T follicular helper cell (primary cell): ENCODE results near the gene MAGI1.

Experiments used
- DNase-seq: peaks from one replicate; pipeline ENCODE4 v3.0.0-alpha.2; 2020; ENCODE audit warnings: low read depth

The MAGI1 gene

DNA sequence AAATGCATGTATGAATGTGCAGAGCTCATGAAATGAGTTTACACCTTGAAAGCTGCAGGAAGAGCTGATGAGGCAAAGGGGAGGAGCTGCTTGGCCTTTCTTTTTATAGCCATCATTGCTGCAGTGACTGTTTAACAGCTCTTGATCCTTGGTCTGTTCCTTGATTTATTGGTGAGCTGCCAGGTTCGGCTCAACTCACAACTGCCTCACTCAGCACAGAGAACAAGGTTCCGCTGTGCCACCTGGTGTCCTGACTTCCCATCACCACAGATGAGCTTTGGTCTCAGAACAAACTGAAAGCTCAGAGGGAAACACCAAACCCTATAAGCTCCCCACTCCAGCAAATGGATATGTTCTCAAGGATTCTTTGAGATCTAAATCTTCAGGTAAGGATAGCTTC lies 626.1 kb downstream of the MAGI1 start:
- DNase-seq = no peak

- no peak for DNase-seq
These were observed 627.4 kb downstream of the MAGI1 start for GRCh38 chr3:65411367-65411766.

GRCh38 chr3:65409176-65409569 lies 629.5 kb downstream of the MAGI1 start:
- no peak for DNase-seq

DNA sequence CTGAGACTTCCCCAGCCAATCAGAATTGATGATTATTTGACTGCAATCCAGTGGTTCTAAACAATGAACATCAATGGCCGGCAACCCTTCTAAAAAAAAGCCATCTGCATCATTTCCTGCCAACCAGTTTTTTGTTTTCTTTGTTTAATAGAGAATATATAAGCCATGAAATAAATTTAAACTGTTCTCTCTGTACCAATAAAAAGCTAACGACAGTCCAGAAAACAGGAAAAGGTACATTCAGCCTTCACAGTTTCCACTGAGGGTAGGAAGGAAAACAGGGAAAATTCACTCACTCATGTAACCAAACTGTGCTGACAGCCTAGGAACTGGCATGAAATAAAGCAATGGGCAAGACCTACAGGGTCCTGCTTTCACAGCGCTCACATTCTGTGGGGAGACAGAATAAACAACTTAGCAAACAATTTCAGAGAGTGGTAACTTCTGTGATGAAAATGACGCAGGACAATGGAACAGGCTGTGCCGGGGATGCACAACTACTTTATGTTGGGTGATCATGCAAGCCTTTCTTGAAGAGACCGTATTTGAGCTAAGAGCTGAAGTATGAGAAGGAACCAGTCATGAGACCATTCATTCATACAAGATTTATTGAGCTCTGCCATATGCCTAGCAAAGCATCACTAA lies 630.1 kb downstream of the MAGI1 start:
- DNase-seq = no peak

GRCh38 chr3:65406470-65406869 lies 632.2 kb downstream of the MAGI1 start:
- no peak for DNase-seq

DNA sequence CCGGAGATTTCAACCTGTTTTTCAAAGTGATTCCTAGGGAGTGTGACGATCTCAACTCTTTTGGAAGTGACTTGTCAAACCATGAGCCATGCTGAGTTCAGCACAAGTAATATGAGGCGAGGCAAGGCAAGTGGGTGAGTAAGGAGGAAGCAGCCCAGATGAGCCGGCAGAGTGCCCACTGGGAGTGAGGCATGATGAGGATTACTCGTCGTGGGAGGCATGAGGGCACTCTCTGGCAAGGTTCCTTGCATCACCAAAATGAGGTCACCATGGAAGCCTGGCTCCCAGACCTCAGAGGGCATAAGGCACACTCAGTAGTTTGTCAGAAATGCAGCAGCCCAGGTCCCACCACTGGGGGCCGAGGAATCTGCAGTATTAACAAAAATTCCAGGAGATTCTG lies 636.1 kb downstream of the MAGI1 start:
- DNase-seq = no peak

- no peak for DNase-seq
These were observed 637.1 kb downstream of the MAGI1 start for GRCh38 chr3:65401359-65402305.

DNA sequence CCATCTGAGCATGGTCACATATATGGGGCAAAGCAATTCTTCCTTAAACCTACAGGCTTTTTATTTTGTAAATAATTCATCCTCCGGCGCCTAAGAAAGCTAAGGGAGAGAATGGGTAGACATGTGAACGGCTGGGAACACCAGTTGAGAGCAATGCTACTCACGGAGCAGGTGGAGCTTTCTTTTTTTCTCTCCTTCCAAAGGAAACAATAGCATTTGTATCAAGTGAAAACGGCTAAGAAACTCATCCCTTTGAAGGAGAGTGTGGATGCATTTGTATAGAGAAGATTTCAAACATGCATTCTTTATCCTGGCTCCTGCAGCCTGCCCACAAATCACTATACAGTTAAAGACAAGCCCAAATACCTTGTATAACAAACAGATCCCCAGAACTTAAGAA lies 637.8 kb downstream of the MAGI1 start:
- no peak for DNase-seq

- DNase-seq = no peak
These were observed 639.8 kb downstream of the MAGI1 start for GRCh38 chr3:65398953-65399352.

DNA sequence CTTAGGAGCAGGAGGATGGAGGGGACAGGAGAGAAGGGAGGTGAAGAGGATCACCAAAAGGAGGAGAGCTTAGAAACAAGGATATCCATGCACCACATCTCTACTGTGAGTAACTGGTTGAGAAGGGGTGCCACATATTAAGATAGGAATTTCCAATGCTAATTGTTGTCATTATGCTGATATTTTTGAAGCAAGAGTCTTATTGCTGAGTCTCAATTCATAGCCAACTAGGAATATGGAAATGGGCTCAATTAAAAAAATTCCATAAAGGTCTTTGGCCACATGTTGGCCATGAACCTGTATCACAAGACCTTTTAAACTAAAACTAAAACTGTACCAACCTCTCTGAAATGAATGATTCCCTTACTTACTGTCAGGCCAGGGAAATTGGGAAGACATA lies 642.6 kb downstream of the MAGI1 start:
- no peak for DNase-seq

- no peak for DNase-seq
These were observed 647.6 kb downstream of the MAGI1 start for GRCh38 chr3:65391068-65391467.

DNA sequence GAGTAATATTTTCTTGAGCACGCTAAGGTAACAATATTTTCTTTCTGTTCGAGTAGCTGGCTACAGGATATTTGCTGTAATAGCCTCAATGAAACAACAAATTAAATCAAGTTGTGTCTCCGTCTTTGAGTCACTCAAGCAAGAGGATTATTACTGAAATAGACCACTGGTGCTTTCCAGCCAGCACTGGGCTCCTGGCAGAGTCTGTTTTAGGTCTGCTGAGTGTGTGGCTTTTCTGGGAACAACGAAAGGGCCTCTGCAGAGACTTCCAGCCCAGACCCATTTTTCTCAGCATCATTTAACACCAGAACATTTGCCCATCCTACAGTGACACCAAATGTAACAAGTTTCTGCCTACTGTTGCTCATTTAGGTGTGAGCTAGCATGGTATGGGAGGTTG lies 652.9 kb downstream of the MAGI1 start:
- DNase-seq = no peak

DNA sequence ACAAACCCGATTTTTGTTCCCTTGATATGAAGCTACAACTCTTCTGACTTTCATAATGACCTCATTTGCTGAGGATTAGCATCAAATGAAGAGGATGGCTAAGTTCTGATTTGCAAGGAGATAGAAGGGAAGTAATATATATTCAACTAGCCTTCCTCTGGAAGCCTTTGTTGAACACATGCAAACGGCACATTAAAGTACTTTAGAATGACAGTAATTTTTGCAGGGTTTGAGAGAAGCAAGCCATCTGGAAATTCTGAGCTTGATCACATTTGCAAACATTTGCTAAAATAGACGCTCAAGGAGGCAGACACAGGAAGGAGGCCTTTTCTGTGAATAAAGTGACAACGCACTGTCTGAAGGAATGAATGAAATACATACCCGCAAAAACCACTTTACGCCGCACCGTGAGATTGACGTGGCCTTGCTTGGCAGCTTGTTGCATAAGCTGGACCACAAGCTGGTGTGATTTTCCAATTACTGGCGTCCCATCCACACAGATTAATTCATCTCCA lies 657.2 kb downstream of the MAGI1 start:
- no peak for DNase-seq

- no peak for DNase-seq
These were observed 659.5 kb downstream of the MAGI1 start for GRCh38 chr3:65379223-65379622.

- no peak for DNase-seq
These were observed 661.1 kb downstream of the MAGI1 start for GRCh38 chr3:65377637-65378036.

GRCh38 chr3:65376426-65376825 lies 662.3 kb downstream of the MAGI1 start:
- DNase-seq = no peak

DNA sequence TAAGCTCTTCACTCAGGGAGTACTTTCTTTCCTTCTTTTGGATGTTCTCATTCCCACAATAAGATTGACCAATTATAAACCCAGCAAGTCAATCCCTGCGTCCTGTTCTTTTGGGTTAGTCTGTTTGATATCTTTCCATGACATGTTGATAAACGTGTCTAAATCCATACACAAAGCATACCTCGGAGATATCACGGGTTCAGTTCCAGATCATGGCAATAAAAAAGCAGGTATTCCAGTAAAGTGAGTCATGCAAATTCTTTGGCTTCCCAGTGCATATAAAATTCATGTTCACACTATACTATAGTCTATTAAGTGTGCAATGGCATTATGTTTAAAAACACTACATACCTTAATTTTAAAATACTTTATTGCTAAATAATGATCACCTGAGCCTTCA lies 667.7 kb downstream of the MAGI1 start:
- DNase-seq = no peak

DNA sequence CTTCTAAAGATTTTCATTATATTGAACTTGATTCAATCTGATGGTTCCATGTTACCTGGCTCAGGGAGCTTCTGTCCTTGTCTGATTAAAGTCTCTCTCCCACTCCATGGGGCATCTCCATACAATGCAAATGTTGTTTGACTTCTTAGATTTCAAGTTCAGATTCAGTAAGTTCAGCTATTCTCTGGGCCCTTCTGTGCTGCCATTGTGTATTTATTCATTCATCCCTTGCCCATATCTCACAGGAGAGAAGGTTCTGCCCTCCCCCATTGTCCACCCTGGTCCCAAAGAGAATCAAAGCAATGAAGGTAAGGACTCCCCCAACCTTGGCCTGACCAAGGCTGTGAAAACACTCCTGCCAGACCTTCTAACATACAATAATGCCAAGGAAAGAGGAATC lies 669.9 kb downstream of the MAGI1 start:
- no peak for DNase-seq

GRCh38 chr3:65362688-65363087 lies 676.0 kb downstream of the MAGI1 start:
- no peak for DNase-seq

- DNase-seq = no peak
These were observed 677.3 kb downstream of the MAGI1 start for GRCh38 chr3:65361448-65361847.

GRCh38 chr3:65356331-65357248 lies 682.1 kb downstream of the MAGI1 start:
- DNase-seq = no peak

DNA sequence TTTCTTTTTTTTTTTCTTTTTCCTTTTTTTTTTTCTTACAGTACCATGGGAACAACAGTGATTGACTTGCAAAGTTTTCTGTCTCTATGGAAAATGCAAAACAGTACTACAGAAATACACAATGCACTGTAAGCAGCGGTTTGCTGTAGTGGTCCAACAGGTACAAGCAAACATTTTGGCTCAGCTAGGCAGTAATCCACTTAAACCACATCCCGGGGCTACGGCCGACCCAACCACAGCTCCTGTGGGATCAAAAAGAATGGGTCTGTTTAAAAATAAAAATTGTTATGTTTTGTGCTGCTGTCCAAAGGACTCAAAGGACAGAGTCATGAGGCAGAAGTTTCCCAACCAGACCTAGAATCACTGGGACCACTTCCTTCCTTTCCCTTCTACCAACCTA lies 683.8 kb downstream of the MAGI1 start:
- no peak for DNase-seq
